Peyer's patch (tissue), 4 donors: ENCODE results near the gene WDR1.

Experiments
- CTCF ChIP-seq, 6 experiments: fragments of 450-650 bp in 4 of 6; fragments of 200-600 bp in 2 of 6; sonication (generic) in 1 of 6; IDR thresholded peaks; one replicate each; pipeline ENCODE4 v1.5.1; 2017 to 2019; ENCODE audit warnings: antibody characterized with exemption in 6 of 6, mild to moderate bottlenecking in 3 of 6, moderate library complexity in 1 of 6
- POLR2A ChIP-seq, 2 donors: fragments of 450-650 bp; IDR thresholded peaks; one replicate each; pipeline ENCODE4 v1.5.1; 2017; ENCODE audit warnings: antibody characterized with exemption in 2 of 2, mild to moderate bottlenecking in 2 of 2, moderate library complexity in 2 of 2

- no peak for TF ChIP-seq CTCF (IDR thresholded peaks at IDR 0.05)
- TF ChIP-seq POLR2A (IDR thresholded peaks at IDR 0.05): no peak
Measured at GRCh38 chr4:10084651-10085358, 31.8 kb downstream of the WDR1 start.
